ENCODE data around the gene HTR2C. TPM values are rescaled to one million over a fixed set of nuclear protein-coding genes. Genes with fewer than 3 reads are reported as not detected.
"Not testable (repeated sequence)": the region's sequence is repeated elsewhere in the genome, so short reads cannot be mapped to it uniquely, and the experiment has no call there.

HTR2C gene
- not detected for total RNA-seq

- POLR2A ChIA-PET, result no interaction called here
- H3K27ac Mint-ChIP-seq, result peak within 1 kb of the TSS; percentile 61
- peaks cover 20% of the 10 kb centered on the region for H3K27me3 Mint-ChIP-seq (ENCODE audit: low read depth)
- H3K36me3 Mint-ChIP-seq (ENCODE audit: low read depth), result peaks cover 2% of the 10 kb centered on the region
- H3K4me3 Mint-ChIP-seq, result no peak within 1 kb of the TSS
- DNase-seq, result no peak
- H3K9me3 Mint-ChIP-seq (ENCODE audit: insufficient read depth), result no peaks in the 10 kb centered on the region
- no peaks in the 10 kb centered on the region for H3K4me1 Mint-ChIP-seq (ENCODE audit: low read depth)
- CTCF ChIA-PET, result no interaction called here
- no peak for ATAC-seq
Measured at GRCh38 chrX:114583646-114584374, at the start of gene HTR2C. Gene HTR2C (plus strand): TSS chrX:114584086. CDS start chrX:114726937, 142,851 bp downstream.

- Mint-ChIP-seq H3K36me3 (ENCODE audit: low read depth) (peaks cover 2% of the 10 kb centered on the region), H3K4me1 (ENCODE audit: low read depth) (no peaks in the 10 kb centered on the region), H3K27me3 (ENCODE audit: low read depth) (peaks cover 20% of the 10 kb centered on the region), H3K27ac (no peak overlapping the region), H3K9me3 (ENCODE audit: insufficient read depth) (no peaks in the 10 kb centered on the region), H3K4me3 (no peak overlapping the region)
- POLR2A ChIA-PET, result no interaction called here
- CTCF ChIA-PET, result no interaction called here
- ATAC-seq, result no peak
- DNase-seq, result no peak
Measured at GRCh38 chrX:114580336-114580735, 3.5 kb upstream of the HTR2C start.

- ATAC-seq, result no peak
- Mint-ChIP-seq H3K9me3 (ENCODE audit: insufficient read depth) (no peaks in the 10 kb centered on the region), H3K4me3 (no peak overlapping the region), H3K4me1 (ENCODE audit: low read depth) (no peaks in the 10 kb centered on the region), H3K36me3 (ENCODE audit: low read depth) (peaks cover 2% of the 10 kb centered on the region), H3K27me3 (ENCODE audit: low read depth) (peaks cover 20% of the 10 kb centered on the region), H3K27ac (no peak overlapping the region)
- ChIA-PET POLR2A (no interaction called here), CTCF (no interaction called here)
- no peak for DNase-seq
Measured at GRCh38 chrX:114581528-114582263, 2.2 kb upstream of the HTR2C start.

GRCh38 chrX:114582264-114582632, 1.6 kb upstream of the HTR2C start:
- no peaks in the 10 kb centered on the region for H3K4me1 Mint-ChIP-seq (ENCODE audit: low read depth)
- POLR2A ChIA-PET, result no interaction called here
- DNase-seq (no peak), ATAC-seq (no peak)
- H3K36me3 Mint-ChIP-seq (ENCODE audit: low read depth), result peaks cover 2% of the 10 kb centered on the region
- CTCF ChIA-PET, result no interaction called here
- H3K9me3 Mint-ChIP-seq (ENCODE audit: insufficient read depth), result no peaks in the 10 kb centered on the region
- H3K27ac Mint-ChIP-seq, result no peak overlapping the region
- no peak overlapping the region for H3K4me3 Mint-ChIP-seq
- peaks cover 20% of the 10 kb centered on the region for H3K27me3 Mint-ChIP-seq (ENCODE audit: low read depth)

GRCh38 chrX:114582698-114583395, 1.0 kb upstream of the HTR2C start:
- peaks cover 20% of the 10 kb centered on the region for H3K27me3 Mint-ChIP-seq (ENCODE audit: low read depth)
- H3K4me3 Mint-ChIP-seq, result no peak overlapping the region
- no peak for DNase-seq
- POLR2A ChIA-PET, result no interaction called here
- CTCF ChIA-PET, result no interaction called here
- no peaks in the 10 kb centered on the region for H3K4me1 Mint-ChIP-seq (ENCODE audit: low read depth)
- H3K9me3 Mint-ChIP-seq (ENCODE audit: insufficient read depth), result no peaks in the 10 kb centered on the region
- no peak overlapping the region for H3K27ac Mint-ChIP-seq
- ATAC-seq, result no peak
- H3K36me3 Mint-ChIP-seq (ENCODE audit: low read depth), result peaks cover 2% of the 10 kb centered on the region

GRCh38 chrX:114584375-114584943, 573 bp downstream of the HTR2C start:
- Mint-ChIP-seq H3K36me3 (ENCODE audit: low read depth) (peaks cover 2% of the 10 kb centered on the region), H3K27ac (peak overlapping the region; percentile 61), H3K27me3 (ENCODE audit: low read depth) (peaks cover 20% of the 10 kb centered on the region), H3K9me3 (ENCODE audit: insufficient read depth) (no peaks in the 10 kb centered on the region), H3K4me1 (ENCODE audit: low read depth) (no peaks in the 10 kb centered on the region), H3K4me3 (no peak overlapping the region)
- ChIA-PET POLR2A (no interaction called here), CTCF (no interaction called here)
- ATAC-seq (no peak), DNase-seq (no peak)

- no peaks in the 10 kb centered on the region for H3K4me1 Mint-ChIP-seq (ENCODE audit: low read depth)
- CTCF ChIA-PET, result no interaction called here
- H3K4me3 Mint-ChIP-seq, result no peak overlapping the region
- DNase-seq (no peak), ATAC-seq (no peak)
- H3K27me3 Mint-ChIP-seq (ENCODE audit: low read depth), result peaks cover 20% of the 10 kb centered on the region
- peaks cover 2% of the 10 kb centered on the region for H3K36me3 Mint-ChIP-seq (ENCODE audit: low read depth)
- H3K9me3 Mint-ChIP-seq (ENCODE audit: insufficient read depth), result no peaks in the 10 kb centered on the region
- H3K27ac Mint-ChIP-seq, result no peak overlapping the region
- POLR2A ChIA-PET, result no interaction called here
Measured at GRCh38 chrX:114584983-114585842, 1.3 kb downstream of the HTR2C start.

GRCh38 chrX:114591121-114591520, 7.2 kb downstream of the HTR2C start:
- Mint-ChIP-seq H3K27me3 (ENCODE audit: low read depth) (no peaks in the 10 kb centered on the region), H3K27ac (no peak overlapping the region), H3K9me3 (ENCODE audit: insufficient read depth) (no peaks in the 10 kb centered on the region), H3K4me3 (no peak overlapping the region), H3K36me3 (ENCODE audit: low read depth) (no peaks in the 10 kb centered on the region), H3K4me1 (ENCODE audit: low read depth) (no peaks in the 10 kb centered on the region)
- ATAC-seq, result no peak
- POLR2A ChIA-PET, result no interaction called here
- no peak for DNase-seq
- CTCF ChIA-PET, result no interaction called here

GRCh38 chrX:114599305-114599704, 15.4 kb downstream of the HTR2C start:
- ChIA-PET POLR2A (no interaction called here), CTCF (no interaction called here)
- Mint-ChIP-seq H3K27me3 (ENCODE audit: low read depth) (no peaks in the 10 kb centered on the region), H3K4me1 (ENCODE audit: low read depth) (no peaks in the 10 kb centered on the region), H3K27ac (no peak overlapping the region), H3K4me3 (no peak overlapping the region), H3K36me3 (ENCODE audit: low read depth) (no peaks in the 10 kb centered on the region), H3K9me3 (ENCODE audit: insufficient read depth) (no peaks in the 10 kb centered on the region)
- DNase-seq, result no peak
- ATAC-seq, result no peak

GRCh38 chrX:114599911-114600310, 16.0 kb downstream of the HTR2C start:
- CTCF ChIA-PET, result no interaction called here
- Mint-ChIP-seq H3K27me3 (ENCODE audit: low read depth) (no peaks in the 10 kb centered on the region), H3K4me3 (no peak overlapping the region), H3K36me3 (ENCODE audit: low read depth) (no peaks in the 10 kb centered on the region), H3K27ac (no peak overlapping the region), H3K9me3 (ENCODE audit: insufficient read depth) (no peaks in the 10 kb centered on the region), H3K4me1 (ENCODE audit: low read depth) (no peaks in the 10 kb centered on the region)
- no peak for ATAC-seq
- no peak for DNase-seq
- POLR2A ChIA-PET, result no interaction called here

GRCh38 chrX:114606619-114607018, 22.7 kb downstream of the HTR2C start:
- H3K4me1 Mint-ChIP-seq (ENCODE audit: low read depth); H3K4me3 Mint-ChIP-seq; DNase-seq; H3K36me3 Mint-ChIP-seq (ENCODE audit: low read depth); CTCF ChIA-PET; H3K27ac Mint-ChIP-seq; H3K27me3 Mint-ChIP-seq (ENCODE audit: low read depth); H3K9me3 Mint-ChIP-seq (ENCODE audit: insufficient read depth); ATAC-seq; POLR2A ChIA-PET: not testable (repeated sequence)

Measured in activated CD8-positive, alpha-beta T cell treated with anti-CD3 and anti-CD28 coated beads, Interleukin-2, amount 10 ng/mL, durations not matched to agents 7 days and 5 days (primary cell).